Smooth muscle cell (in vitro differentiated cells): ENCODE data around the gene ERVH48-1. TPM values are rescaled to one million over a fixed set of nuclear protein-coding genes. Genes with fewer than 3 reads are reported as not detected.
"Not testable (repeated sequence)": the region's sequence is repeated elsewhere in the genome, so short reads cannot be mapped to it uniquely, and the experiment has no call there.

Experiments used
- DNase-seq: peaks from one replicate; lab custom pipeline; 2025; ENCODE audit not compliant: unreplicated experiment; lab: John Stamatoyannopoulos, UW
- H2AFZ ChIP-seq: fragments of 200-600 bp; sonication (generic); 2 replicates; pipeline ENCODE4 v1.6.0; 2016; ENCODE audit warnings: antibody characterized with exemption, low read depth, mild to moderate bottlenecking
- H3F3A ChIP-seq: fragments of 200-600 bp; sonication (generic); 2 replicates; pipeline ENCODE4 v1.6.0; 2017; ENCODE audit warnings: antibody characterized with exemption, low read depth
- H3K27ac ChIP-seq: fragments of 200-600 bp; sonication (generic); 2 replicates; pipeline ENCODE4 v1.5.1; 2016; ENCODE audit warnings: low read depth, mild to moderate bottlenecking
- H3K27me3 ChIP-seq: fragments of 200-600 bp; sonication (generic); 2 replicates; pipeline ENCODE4 v1.6.1; 2016; ENCODE audit warnings: low read depth, mild to moderate bottlenecking
- H3K36me3 ChIP-seq: fragments of 200-600 bp; sonication (generic); 2 replicates; pipeline ENCODE4 v1.5.1; 2016; ENCODE audit warnings: low read depth
- H3K4me1 ChIP-seq: fragments of 200-600 bp; sonication (generic); 2 replicates; pipeline ENCODE4 v1.5.1; 2016; ENCODE audit warnings: low read depth
- H3K4me2 ChIP-seq: fragments of 200-600 bp; sonication (generic); 2 replicates; pipeline ENCODE4 v1.6.0; 2016; ENCODE audit warnings: mild to moderate bottlenecking
- H3K4me3 ChIP-seq: fragments of 200-600 bp; sonication (generic); 2 replicates; pipeline ENCODE4 v1.5.1; 2016; ENCODE audit warnings: mild to moderate bottlenecking
- H3K79me2 ChIP-seq: fragments of 200-600 bp; sonication (generic); 2 replicates; pipeline ENCODE4 v1.6.0; 2016; ENCODE audit warnings: low read depth, mild to moderate bottlenecking
- H3K9ac ChIP-seq: fragments of 200-600 bp; sonication (generic); 2 replicates; pipeline ENCODE4 v1.6.0; 2016; ENCODE audit warnings: low read depth
- H3K9me3 ChIP-seq: fragments of 200-600 bp; sonication (generic); replicated peaks from 2 replicates; pipeline ENCODE4 v1.5.1; 2016; ENCODE audit warnings: low read depth
- H4K20me1 ChIP-seq: fragments of 200-600 bp; sonication (generic); 2 replicates; pipeline ENCODE4 v1.6.0; 2016; ENCODE audit warnings: low read depth
- WGBS: methylation state at CpG from one replicate; pipeline ENCODE4 v1.1.7; 2016; ENCODE audit warnings: low lambda C conversion rate; 5-methylcytosine and 5-hydroxymethylcytosine counted together
- polyA plus RNA-seq: library from polyadenylated mRNA; unstranded; fragments of >200 nt; fragmentation: Nextera tagmentation; extraction: Ambion mirVana; gene quantifications from 2 replicates; pipeline ENCODE4 v1.2.1, GENCODE V29; 2016
- total RNA-seq: library from RNA; depleted of rRNA; stranded (reverse); fragments of >200 nt; gene quantifications from 2 replicates; pipeline ENCODE4 v1.2.3, GENCODE V29; 2014
- TF ChIP-seq, protein P1 (sequence below): fragments of 200-600 bp; sonication (generic); IDR thresholded peaks from 2 replicates; pipeline ENCODE4 v1.5.1; 2017; ENCODE audit warnings: borderline replicate concordance, mild to moderate bottlenecking, antibody characterized with exemption; ENCODE audit not compliant: insufficient read depth, poor library complexity, severe bottlenecking

The ERVH48-1 gene
- total and polyA plus RNA-seq, 2 experiments from 2014 or later = 6.8 to 7.6 TPM

DNA sequence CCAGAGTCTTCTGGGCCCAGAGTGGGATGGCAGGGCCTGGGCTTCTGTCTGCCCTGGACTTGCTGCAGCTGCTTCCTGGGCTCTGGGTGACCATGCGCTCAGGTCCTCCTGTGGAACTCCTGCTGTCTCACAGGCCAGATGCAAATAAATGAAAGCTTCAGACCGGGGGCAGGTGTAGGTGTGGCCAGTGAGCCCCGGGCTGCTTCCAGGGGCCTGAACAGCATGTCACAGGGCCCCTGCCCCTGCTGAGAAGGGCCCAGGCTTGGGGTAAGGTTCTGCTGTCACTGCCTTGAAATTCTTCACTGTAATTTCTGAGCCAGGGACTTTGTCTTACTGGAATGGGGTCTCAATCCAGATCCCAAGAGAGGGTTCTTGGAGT is 46.5 kb upstream of the ERVH48-1 start:
- TF ChIP-seq, protein P1, sequence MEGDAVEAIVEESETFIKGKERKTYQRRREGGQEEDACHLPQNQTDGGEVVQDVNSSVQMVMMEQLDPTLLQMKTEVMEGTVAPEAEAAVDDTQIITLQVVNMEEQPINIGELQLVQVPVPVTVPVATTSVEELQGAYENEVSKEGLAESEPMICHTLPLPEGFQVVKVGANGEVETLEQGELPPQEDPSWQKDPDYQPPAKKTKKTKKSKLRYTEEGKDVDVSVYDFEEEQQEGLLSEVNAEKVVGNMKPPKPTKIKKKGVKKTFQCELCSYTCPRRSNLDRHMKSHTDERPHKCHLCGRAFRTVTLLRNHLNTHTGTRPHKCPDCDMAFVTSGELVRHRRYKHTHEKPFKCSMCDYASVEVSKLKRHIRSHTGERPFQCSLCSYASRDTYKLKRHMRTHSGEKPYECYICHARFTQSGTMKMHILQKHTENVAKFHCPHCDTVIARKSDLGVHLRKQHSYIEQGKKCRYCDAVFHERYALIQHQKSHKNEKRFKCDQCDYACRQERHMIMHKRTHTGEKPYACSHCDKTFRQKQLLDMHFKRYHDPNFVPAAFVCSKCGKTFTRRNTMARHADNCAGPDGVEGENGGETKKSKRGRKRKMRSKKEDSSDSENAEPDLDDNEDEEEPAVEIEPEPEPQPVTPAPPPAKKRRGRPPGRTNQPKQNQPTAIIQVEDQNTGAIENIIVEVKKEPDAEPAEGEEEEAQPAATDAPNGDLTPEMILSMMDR = no peak
- Histone ChIP-seq H3F3A (peaks cover 7% of the 10 kb centered on the region), H3K4me1 (peaks cover 16% of the 10 kb centered on the region)

DNA sequence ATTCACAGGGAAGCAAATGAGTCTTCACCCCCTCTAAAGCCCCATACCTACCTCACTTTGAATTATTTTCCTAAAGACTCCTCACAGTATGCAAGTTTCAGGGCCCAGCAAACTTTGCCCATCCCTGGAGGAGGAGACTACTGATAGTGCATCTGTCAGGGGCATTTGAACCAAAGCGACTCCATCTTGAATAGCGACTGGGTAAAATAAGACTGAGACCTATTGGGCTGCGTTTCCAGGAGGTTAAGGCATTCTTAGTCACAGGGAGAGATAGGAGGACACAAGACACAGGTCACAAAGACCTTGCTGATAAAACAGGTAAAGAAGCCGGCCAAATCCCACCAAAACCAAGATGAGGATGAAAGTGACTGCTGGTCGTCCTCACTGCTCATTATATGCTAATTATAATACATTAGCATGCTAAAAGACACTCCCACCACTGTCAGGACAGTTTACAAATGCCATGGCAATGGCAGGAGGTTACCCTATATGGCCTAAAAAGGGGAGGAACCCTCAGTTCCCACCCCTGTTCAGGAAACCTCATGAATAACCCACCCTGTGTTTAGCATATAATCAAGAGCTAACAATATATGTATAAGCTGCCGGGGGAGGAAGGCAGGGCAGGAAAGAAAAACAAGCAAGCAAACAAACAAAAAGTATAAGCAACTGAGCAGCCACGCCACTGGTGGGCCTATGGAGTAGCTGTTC is 45.7 kb upstream of the ERVH48-1 start:
- TF ChIP-seq, protein P1 = no peak
- Histone ChIP-seq H3F3A (peaks cover 7% of the 10 kb centered on the region), H3K36me3 (no peaks in the 10 kb centered on the region), H3K4me2 (no peak overlapping the region), H4K20me1 (no peaks in the 10 kb centered on the region), H3K9me3 (no peaks in the 10 kb centered on the region), H3K4me3 (no peak overlapping the region), H3K4me1 (peaks cover 12% of the 10 kb centered on the region), H3K9ac (no peak overlapping the region), H3K27me3 (no peaks in the 10 kb centered on the region), H3K27ac (no peak overlapping the region), H2AFZ (no peak overlapping the region), H3K79me2 (peaks cover 8% of the 10 kb centered on the region)
- DNase-seq = no peak
- WGBS = 86% methylated on average over 7 of the region's 7 CpGs

More for the DNA sequence above, 46.5 kb upstream of the ERVH48-1 start:
- Histone ChIP-seq H3K36me3 (no peaks in the 10 kb centered on the region), H3K79me2 (peaks cover 16% of the 10 kb centered on the region), H3K27ac (no peak overlapping the region), H3K9me3 (no peaks in the 10 kb centered on the region), H3K4me3 (no peak overlapping the region), H4K20me1 (no peaks in the 10 kb centered on the region), H3K27me3 (no peaks in the 10 kb centered on the region), H3K4me2 (no peak overlapping the region), H2AFZ (no peak overlapping the region), H3K9ac (no peak overlapping the region)
- 45% methylated on average over 3 of the region's 3 CpGs for WGBS
- DNase-seq = no peak

DNA sequence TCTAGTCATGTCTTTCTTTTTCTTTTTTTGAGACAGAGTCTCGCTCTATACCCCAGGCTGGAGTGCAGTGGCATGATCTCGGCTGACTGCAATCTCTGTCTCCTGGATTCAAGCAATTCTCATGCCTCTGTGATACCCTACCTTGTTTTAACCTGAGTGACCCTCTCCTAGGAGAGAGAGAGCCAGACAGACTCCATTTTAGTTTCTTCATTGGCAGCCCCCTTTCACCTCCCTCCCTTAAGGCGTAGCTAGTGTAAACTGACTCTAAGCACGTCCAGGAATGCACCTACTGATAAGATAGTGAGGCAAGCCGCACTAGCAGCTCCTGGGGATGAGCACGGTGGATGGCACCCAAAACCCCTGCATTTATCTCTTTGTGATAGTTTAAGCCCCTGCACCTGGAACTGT is 43.8 kb upstream of the ERVH48-1 start:
- no peaks in the 10 kb centered on the region for H4K20me1 ChIP-seq
- H2AFZ ChIP-seq = no peak overlapping the region
- DNase-seq = no peak
- H3K27me3 ChIP-seq = no peaks in the 10 kb centered on the region
- peak overlapping the region; percentile 15 for H3K27ac ChIP-seq
- TF ChIP-seq, protein P1 = no peak
- H3K9me3 ChIP-seq = no peaks in the 10 kb centered on the region
- no peaks in the 10 kb centered on the region for H3K36me3 ChIP-seq
- 28% methylated on average over 6 of the region's 6 CpGs for WGBS
- no peak overlapping the region for H3K4me3 ChIP-seq
- H3K4me2 ChIP-seq = no peak overlapping the region
- no peaks in the 10 kb centered on the region for H3F3A ChIP-seq
- H3K79me2 ChIP-seq = no peaks in the 10 kb centered on the region
- H3K4me1 ChIP-seq = peaks cover 7% of the 10 kb centered on the region
- no peak overlapping the region for H3K9ac ChIP-seq

DNA sequence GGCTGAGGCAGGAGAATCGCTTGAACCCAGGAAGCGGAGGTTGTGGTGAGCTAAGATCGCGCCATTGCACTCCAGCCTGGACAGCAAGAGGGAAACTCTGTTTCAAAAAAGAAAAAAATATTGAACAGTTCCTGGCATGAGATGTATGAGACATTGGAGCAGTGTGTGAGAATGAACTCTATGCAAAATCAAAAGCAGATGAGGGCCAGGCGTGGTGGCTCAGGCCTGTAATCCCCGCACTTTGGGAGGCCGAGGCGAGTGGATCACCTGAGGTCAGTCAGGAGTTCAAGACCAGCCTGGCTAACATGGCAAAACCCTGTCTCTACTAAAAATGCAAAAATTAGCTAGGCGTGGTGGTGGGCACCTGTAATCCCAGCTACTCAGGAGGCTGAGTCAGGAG is 42.2 kb upstream of the ERVH48-1 start:
- not testable (repeated sequence) for DNase-seq, H2AFZ ChIP-seq, H3K27ac ChIP-seq, H3K36me3 ChIP-seq, H3K4me2 ChIP-seq, H3K4me1 ChIP-seq, H3K9ac ChIP-seq, H3F3A ChIP-seq, H3K79me2 ChIP-seq, H4K20me1 ChIP-seq, H3K9me3 ChIP-seq, H3K27me3 ChIP-seq, H3K4me3 ChIP-seq
- WGBS = 97% methylated on average over 9 of the region's 9 CpGs
